GM19324 (cell line): ENCODE data around the gene TACC3.

Experiments
- ATAC-seq: cut with Tn5 transposase; IDR thresholded peaks from one replicate; pipeline ENCODE4 v1.9.1; 2021; ENCODE audit warnings: mild to moderate bottlenecking, moderate library complexity; ENCODE audit not compliant: unreplicated experiment, low FRiP score

TACC3 gene

GRCh38 chr4:1721666-1722550, 587 bp downstream of the TACC3 start:
- ATAC-seq = no peak

- ATAC-seq = no peak
Measured at GRCh38 chr4:1722551-1723118, 1.3 kb downstream of the TACC3 start.

- no peak for ATAC-seq
Measured at GRCh38 chr4:1723131-1723801, 1.9 kb downstream of the TACC3 start.

- ATAC-seq = no peak
Measured at GRCh38 chr4:1725521-1725920, 4.2 kb downstream of the TACC3 start.

GRCh38 chr4:1726146-1726934, 5.0 kb downstream of the TACC3 start:
- ATAC-seq = no peak

- no peak for ATAC-seq
Measured at GRCh38 chr4:1727117-1728031, 6.1 kb downstream of the TACC3 start.

GRCh38 chr4:1728061-1728980, 7.0 kb downstream of the TACC3 start:
- ATAC-seq = no peak

GRCh38 chr4:1730532-1731135, 9.3 kb downstream of the TACC3 start:
- no peak for ATAC-seq

- no peak for ATAC-seq
Measured at GRCh38 chr4:1731180-1731579, 9.9 kb downstream of the TACC3 start.

GRCh38 chr4:1732911-1733310, 11.6 kb downstream of the TACC3 start:
- no peak for ATAC-seq

GRCh38 chr4:1735215-1735614, 13.9 kb downstream of the TACC3 start:
- ATAC-seq = no peak

- no peak for ATAC-seq
Measured at GRCh38 chr4:1736812-1737211, 15.5 kb downstream of the TACC3 start.

- no peak for ATAC-seq
Measured at GRCh38 chr4:1737666-1738065, 16.3 kb downstream of the TACC3 start.

- no peak for ATAC-seq
Measured at GRCh38 chr4:1738410-1738809, 17.1 kb downstream of the TACC3 start.

- no peak for ATAC-seq
Measured at GRCh38 chr4:1739358-1739757, 18.0 kb downstream of the TACC3 start.

- ATAC-seq = no peak
Measured at GRCh38 chr4:1740021-1740545, 18.8 kb downstream of the TACC3 start.

GRCh38 chr4:1741208-1741607, 19.9 kb downstream of the TACC3 start:
- no peak for ATAC-seq

- ATAC-seq = no peak
Measured at GRCh38 chr4:1743551-1743950, 22.2 kb downstream of the TACC3 start.
